ENCODE data around the gene DRC3. TPM values are rescaled to one million over a fixed set of nuclear protein-coding genes. Genes with fewer than 3 reads are reported as not detected.

DRC3 gene
- total and polyA plus RNA-seq, 8 donors, result 2.1 to 19.3 (median 2.9) TPM

GRCh38 chr17:17940441-17940911 lies 32.2 kb upstream of the DRC3 start:
- Histone ChIP-seq H3K4me3 (no peak overlapping the region), H3K36me3 (no peaks in the 10 kb centered on the region), H3K27me3 (no peaks in the 10 kb centered on the region), H3K27ac (no peak overlapping the region), H3K4me1 (peaks cover 6 to 13% (median 6%) of the 10 kb centered on the region in 3 donors), H3K9me3 (no peaks in the 10 kb centered on the region)
- intact Hi-C loops (cut with DNase I), result no loop called here
- DNase-seq, result no peak
- 49 to 57% methylated on average over 3 of the region's 3 CpGs for WGBS, 2 donors
- ATAC-seq, result no peak
- no peak for FAIRE-seq
- no peak for TF ChIP-seq CTCF (IDR thresholded peaks at IDR 0.05)

GRCh38 chr17:17941015-17941414 lies 31.6 kb upstream of the DRC3 start:
- Histone ChIP-seq H3K4me1 (peaks cover 4 to 13% (median 6%) of the 10 kb centered on the region in 3 donors), H3K27ac (no peak overlapping the region), H3K27me3 (no peaks in the 10 kb centered on the region), H3K4me3 (no peak overlapping the region), H3K36me3 (no peaks in the 10 kb centered on the region), H3K9me3 (no peaks in the 10 kb centered on the region)
- no peak for TF ChIP-seq CTCF (IDR thresholded peaks at IDR 0.05)
- DNase-seq (no peak), FAIRE-seq (no peak), ATAC-seq (no peak)
- intact Hi-C loops (cut with DNase I), result no loop called here
- WGBS, 2 donors, result 73 to 78% methylated on average over 5 of the region's 5 CpGs

DNA sequence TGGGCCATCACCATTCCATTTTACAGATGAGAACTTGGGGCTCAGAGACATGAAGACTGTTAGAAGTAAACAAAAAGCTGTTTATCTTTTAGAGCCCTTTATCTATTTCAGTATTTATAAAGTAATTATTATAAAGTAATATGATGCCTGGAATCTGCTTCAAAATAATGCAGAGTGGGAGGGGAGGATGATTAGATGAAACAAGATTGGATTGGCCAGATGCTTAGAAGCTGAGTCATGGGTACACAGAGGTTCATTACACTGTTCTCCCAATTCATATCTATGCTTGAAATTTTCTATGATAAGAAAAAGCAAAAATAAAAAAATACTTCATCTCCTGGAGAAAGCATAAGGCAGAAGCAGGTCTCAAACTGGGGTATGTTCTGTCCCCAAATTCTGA lies 29.8 kb upstream of the DRC3 start:
- Histone ChIP-seq H3K27me3 (no peaks in the 10 kb centered on the region), H3K27ac (no peak overlapping the region), H3K4me3 (no peak overlapping the region), H3K4me1 (peaks cover 0 to 13% (median 6%) of the 10 kb centered on the region in 3 donors), H3K9me3 (no peaks in the 10 kb centered on the region), H3K36me3 (no peaks in the 10 kb centered on the region)
- no peak for DNase-seq
- FAIRE-seq, result no peak
- ATAC-seq, result peak in 3 of 4 donors; percentile 57 to 79 (median 59)
- intact Hi-C loops (cut with DNase I), result no loop called here
- no peak for TF ChIP-seq CTCF (IDR thresholded peaks at IDR 0.05)

GRCh38 chr17:17943281-17943984 lies 29.2 kb upstream of the DRC3 start:
- Histone ChIP-seq H3K27ac (no peak overlapping the region), H3K4me1 (peaks cover 0 to 13% (median 6%) of the 10 kb centered on the region in 3 donors)
- peak in 1 of 4 donors; percentile 20 for ATAC-seq

More at GRCh38 chr17:17943281-17943984, 29.2 kb upstream of the DRC3 start:
- H3K27me3 ChIP-seq, result no peaks in the 10 kb centered on the region
- H3K36me3 ChIP-seq, result no peaks in the 10 kb centered on the region
- intact Hi-C loops (cut with DNase I), result no loop called here
- H3K4me3 ChIP-seq, result no peak overlapping the region
- FAIRE-seq (no peak), DNase-seq (no peak)
- WGBS, 2 donors, result 71 to 73% methylated on average over 2 to 3 of the region's 3 CpGs
- no peaks in the 10 kb centered on the region for H3K9me3 ChIP-seq
- no peak for TF ChIP-seq CTCF (IDR thresholded peaks at IDR 0.05)
